ENCODE measurements around the gene ANAPC2.

The ANAPC2 gene

GRCh38 chr9:137174722-137175293 lies 13.6 kb downstream of the ANAPC2 start:
- in situ Hi-C loops (cut with HindIII; ENCODE audit: low sequenced_read_pairs), result no loop called here
- TF ChIP-seq CTCF (IDR thresholded peaks at IDR 0.05; ENCODE audit: low read depth, low read length), result no peak
- DNase-seq (ENCODE audit: low read depth, low spot score), result no peak
- no peak overlapping the region for H3K4me3 ChIP-seq (ENCODE audit: low read depth, low read length)

GRCh38 chr9:137173796-137174664 lies 14.3 kb downstream of the ANAPC2 start:
- no peak for DNase-seq (ENCODE audit: low read depth, low spot score)
- no peak for TF ChIP-seq CTCF (IDR thresholded peaks at IDR 0.05; ENCODE audit: low read depth, low read length)
- in situ Hi-C loops (cut with HindIII; ENCODE audit: low sequenced_read_pairs), result no loop called here
- H3K4me3 ChIP-seq (ENCODE audit: low read depth, low read length), result no peak overlapping the region

- no peak for DNase-seq (ENCODE audit: low read depth, low spot score)
- in situ Hi-C loops (cut with HindIII; ENCODE audit: low sequenced_read_pairs), result no loop called here
- no peak overlapping the region for H3K4me3 ChIP-seq (ENCODE audit: low read depth, low read length)
- no peak for TF ChIP-seq CTCF (IDR thresholded peaks at IDR 0.05; ENCODE audit: low read depth, low read length)
Measured at GRCh38 chr9:137172901-137173795, 15.2 kb downstream of the ANAPC2 start.

GRCh38 chr9:137171149-137171900 lies 17.0 kb downstream of the ANAPC2 start:
- no peak for TF ChIP-seq CTCF (IDR thresholded peaks at IDR 0.05; ENCODE audit: low read depth, low read length)
- in situ Hi-C loops (cut with HindIII; ENCODE audit: low sequenced_read_pairs), result no loop called here
- H3K4me3 ChIP-seq (ENCODE audit: low read depth, low read length), result no peak overlapping the region
- DNase-seq (ENCODE audit: low read depth, low spot score), result no peak

- no peak for TF ChIP-seq CTCF (IDR thresholded peaks at IDR 0.05; ENCODE audit: low read depth, low read length)
- DNase-seq (ENCODE audit: low read depth, low spot score), result no peak
- no peak overlapping the region for H3K4me3 ChIP-seq (ENCODE audit: low read depth, low read length)
- in situ Hi-C loops (cut with HindIII; ENCODE audit: low sequenced_read_pairs), result no loop called here
Measured at GRCh38 chr9:137170486-137171148, 17.7 kb downstream of the ANAPC2 start.

All from astrocyte of the spinal cord (primary cell).